GM06990 (cell line): ENCODE results near the gene CRB2.

Experiments used
- DNase-seq: peaks from one replicate; pipeline ENCODE4 v3.0.0-alpha.2; 2011; ENCODE audit not compliant: insufficient read length; ENCODE audit errors: extremely low read depth
- H3K27me3 ChIP-seq: replicated peaks from 2 replicates; pipeline ENCODE4 v1.6.0; 2011; ENCODE audit warnings: low read length; ENCODE audit not compliant: control insufficient read depth, insufficient read depth
- H3K36me3 ChIP-seq: 2 replicates; pipeline ENCODE4 v1.5.1; 2011; ENCODE audit warnings: low read length; ENCODE audit not compliant: control insufficient read depth, insufficient read depth
- H3K4me3 ChIP-seq: replicated peaks from 2 replicates; pipeline ENCODE4 v1.5.1; 2011; ENCODE audit warnings: low read depth, mild to moderate bottlenecking, control low read depth, low read length
- CTCF ChIP-seq: IDR thresholded peaks from 2 replicates; pipeline ENCODE4 v1.5.1; 2011; ENCODE audit warnings: low read length, control low read depth, mild to moderate bottlenecking, inconsistent platforms; ENCODE audit not compliant: insufficient read depth, poor library complexity, severe bottlenecking

The CRB2 gene

GRCh38 chr9:123382653-123383511 is 26.9 kb downstream of the CRB2 start:
- DNase-seq = no peak
- H3K36me3 ChIP-seq = no peaks in the 10 kb centered on the region; the same call in 1 of the 2 replicates
- no peak overlapping the region for H3K4me3 ChIP-seq
- no peaks in the 10 kb centered on the region for H3K27me3 ChIP-seq
- TF ChIP-seq CTCF = no peak

DNA sequence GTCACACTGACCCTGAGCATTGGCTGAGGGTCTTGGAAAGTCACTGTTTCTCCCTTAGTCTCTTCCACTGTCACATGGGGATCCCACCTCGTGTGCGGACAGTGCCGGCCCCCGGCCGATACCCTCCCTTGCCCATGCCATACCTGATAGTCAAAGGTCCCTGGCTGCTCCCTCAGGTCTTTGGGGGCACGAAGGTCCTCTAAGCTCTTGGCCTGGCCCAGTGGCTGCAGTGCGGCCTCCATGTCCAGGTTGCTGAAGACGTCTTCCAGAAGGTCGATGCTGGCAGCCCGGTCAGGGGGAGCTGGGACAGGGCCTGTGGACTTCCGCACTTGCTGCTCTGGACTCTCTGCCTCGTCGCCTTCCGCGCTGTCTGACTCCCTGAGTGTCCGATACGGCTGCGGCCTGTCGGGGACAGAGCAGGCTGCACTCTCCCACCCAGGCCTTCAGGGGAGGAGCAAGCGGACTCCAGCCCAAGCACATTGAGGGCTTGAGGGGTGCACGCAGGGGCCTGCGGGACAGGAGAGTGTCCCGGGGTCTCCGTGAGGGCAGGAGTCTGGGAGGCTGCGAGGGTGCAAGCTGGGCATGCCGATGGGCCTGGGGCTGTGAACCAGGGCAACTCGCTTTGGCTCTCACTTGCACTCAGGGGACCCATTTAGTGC is 27.6 kb downstream of the CRB2 start:
- Histone ChIP-seq H3K4me3 (no peak overlapping the region), H3K36me3 (no peaks in the 10 kb centered on the region; the same call in 1 of the 2 replicates), H3K27me3 (no peaks in the 10 kb centered on the region)
- no peak for TF ChIP-seq CTCF
- DNase-seq = no peak

DNA sequence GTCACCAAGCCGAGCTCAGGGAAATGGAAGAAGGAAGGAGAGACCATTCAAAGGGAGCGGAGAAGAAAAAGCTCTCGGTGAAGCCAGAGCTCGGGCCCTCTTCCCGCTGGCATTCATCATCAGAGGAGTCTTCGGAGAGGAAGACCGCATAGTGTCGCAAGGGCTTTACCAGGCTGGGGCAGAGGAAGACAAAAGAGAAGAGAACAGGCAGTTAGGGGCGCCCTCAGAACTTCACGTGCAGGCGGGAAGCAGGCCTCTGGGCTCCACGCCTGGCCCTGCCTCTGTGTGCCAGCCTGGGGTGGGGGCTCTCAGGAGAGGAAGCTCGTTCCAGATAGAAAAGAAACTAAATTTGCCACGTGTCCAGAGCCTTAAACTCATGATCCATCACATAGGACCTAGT is 31.7 kb downstream of the CRB2 start:
- H3K27me3 ChIP-seq = no peaks in the 10 kb centered on the region
- no peaks in the 10 kb centered on the region for H3K36me3 ChIP-seq
- H3K4me3 ChIP-seq = no peak overlapping the region
- TF ChIP-seq CTCF = no peak
- no peak for DNase-seq

DNA sequence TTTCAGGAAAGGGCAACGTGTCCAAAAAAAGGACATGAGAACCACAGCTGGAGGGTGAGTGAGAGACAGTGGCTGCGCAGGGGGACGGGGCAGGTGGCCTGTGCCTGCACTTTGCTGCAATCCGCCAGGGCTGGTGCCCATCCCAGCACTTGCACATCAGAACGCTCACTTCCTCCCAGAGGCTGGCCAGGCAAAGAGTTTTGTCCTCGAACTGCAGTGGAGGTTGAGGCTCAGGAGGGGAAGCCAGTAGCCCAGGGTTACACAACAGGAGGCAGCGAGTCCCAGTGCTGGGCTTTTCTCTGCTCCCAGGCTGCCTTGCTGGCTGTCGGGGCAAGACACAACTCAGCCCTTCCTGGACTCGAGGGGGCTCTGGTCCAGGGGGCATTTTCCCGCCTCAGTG is 33.1 kb downstream of the CRB2 start:
- TF ChIP-seq CTCF = no peak
- Histone ChIP-seq H3K27me3 (no peaks in the 10 kb centered on the region), H3K36me3 (no peaks in the 10 kb centered on the region), H3K4me3 (no peak overlapping the region)
- DNase-seq = no peak

- Histone ChIP-seq H3K36me3 (no peaks in the 10 kb centered on the region), H3K27me3 (no peaks in the 10 kb centered on the region), H3K4me3 (no peak overlapping the region)
- TF ChIP-seq CTCF = no peak
- no peak for DNase-seq
Measured at GRCh38 chr9:123389698-123390097, 33.7 kb downstream of the CRB2 start.
